HEK293 (cell line): ENCODE data around the gene PCNX4.
A peak's percentile ranks its signal among the peaks of the same experiment; 100 is the strongest.

ENCODE experiments used
- CTCF ChIA-PET: fragments of 350-600 bp; formaldehyde crosslinking; extraction: SDS; loops from one replicate; lab custom pipeline; 2021; ENCODE audit warnings: antibody characterized with exemption; lab: Yijun Ruan, JAX
- POLR2A ChIA-PET: fragments of 300-600 bp; formaldehyde crosslinking; extraction: SDS; loops from one replicate; lab custom pipeline; 2020; ENCODE audit warnings: antibody characterized with exemption, inconsistent platforms; lab: Yijun Ruan, JAX
- H3K27ac ChIP-seq: fragments of 200-500 bp; sonication (Bioruptor generic); 2 replicates; pipeline ENCODE4 v1.5.1; 2014; ENCODE audit warnings: low read depth, low read length, control low read depth, inconsistent platforms; ENCODE audit errors: extremely low read depth
- H3K36me3 ChIP-seq, 2 experiments: fragments of 200-500 bp in 1 of 2; sonication (Bioruptor generic) in 1 of 2; 1 replicate in 1 of 2; 2 replicates in 1 of 2; pipeline ENCODE4 v1.5.1; 2014 to 2017; ENCODE audit warnings: inconsistent platforms in 2 of 2, low read length in 2 of 2; ENCODE audit not compliant: control insufficient read depth in 2 of 2, insufficient read depth in 1 of 2
- H3K4me1 ChIP-seq: fragments of 200-500 bp; sonication (Bioruptor generic); 2 replicates; pipeline ENCODE4 v1.5.1; 2014; ENCODE audit warnings: mild to moderate bottlenecking, low read length, inconsistent platforms; ENCODE audit not compliant: control insufficient read depth, insufficient read depth
- H3K4me3 ChIP-seq: 2 replicates; pipeline ENCODE4 v1.5.1; 2011; ENCODE audit warnings: low read depth, mild to moderate bottlenecking, control low read depth, low read length, moderate library complexity
- H3K9me3 ChIP-seq: fragments of 200-500 bp; sonication (Bioruptor generic); 2 replicates; pipeline ENCODE4 v1.5.1; 2014; ENCODE audit warnings: low read depth, low read length, inconsistent platforms; ENCODE audit not compliant: control insufficient read depth, insufficient read depth
- ELK4 ChIP-seq: IDR thresholded peaks from 2 replicates; pipeline ENCODE4 v1.6.1; 2011; ENCODE audit warnings: mild to moderate bottlenecking, low read depth, low read length, borderline replicate concordance
- FEZF1 ChIP-seq: fragments of 450-650 bp; formaldehyde crosslinking; IDR thresholded peaks from 2 replicates; pipeline ENCODE4 v1.5.1; 2016; ENCODE audit warnings: missing biosample characterization, missing genetic modification characterization
- PRDM1 ChIP-seq: fragments of 450-650 bp; formaldehyde crosslinking; IDR thresholded peaks from 2 replicates; pipeline ENCODE4; 2016; ENCODE audit warnings: missing biosample characterization, missing genetic modification characterization
- RBAK ChIP-seq: fragments of 450-650 bp; formaldehyde crosslinking; IDR thresholded peaks from 2 replicates; pipeline ENCODE4 v1.5.1; 2016; ENCODE audit warnings: missing biosample characterization, missing genetic modification characterization
- SCRT1 ChIP-seq: fragments of 450-650 bp; formaldehyde crosslinking; IDR thresholded peaks from 2 replicates; pipeline ENCODE4 v1.5.1; 2016; ENCODE audit warnings: missing biosample characterization, missing genetic modification characterization, borderline replicate concordance
- WT1 ChIP-seq: fragments of 450-650 bp; formaldehyde crosslinking; IDR thresholded peaks from 2 replicates; pipeline ENCODE4 v1.5.1; 2016; ENCODE audit warnings: missing biosample characterization, missing genetic modification characterization
- ZBTB26 ChIP-seq: fragments of 450-650 bp; formaldehyde crosslinking; optimal IDR thresholded peaks from 2 replicates; pipeline ENCODE3; 2016; ENCODE audit warnings: missing biosample characterization, mild to moderate bottlenecking, missing genetic modification characterization
- ZBTB7A ChIP-seq: fragments of 450-650 bp; formaldehyde crosslinking; IDR thresholded peaks from 2 replicates; pipeline ENCODE4 v1.5.1; 2016; ENCODE audit warnings: low read depth, missing biosample characterization, missing genetic modification characterization
- ZNF146 ChIP-seq: fragments of 450-650 bp; formaldehyde crosslinking; IDR thresholded peaks from 2 replicates; pipeline ENCODE4 v1.5.1; 2016; ENCODE audit warnings: missing biosample characterization, missing genetic modification characterization
- ZNF2 ChIP-seq: fragments of 450-650 bp; formaldehyde crosslinking; IDR thresholded peaks from 2 replicates; pipeline ENCODE4 v1.5.1; 2016; ENCODE audit warnings: missing biosample characterization, missing genetic modification characterization
- ZNF23 ChIP-seq: fragments of 450-650 bp; formaldehyde crosslinking; IDR thresholded peaks from 2 replicates; pipeline ENCODE4 v1.5.1; 2016; ENCODE audit warnings: missing biosample characterization, missing genetic modification characterization, borderline replicate concordance
- ZNF239 ChIP-seq: fragments of 450-650 bp; formaldehyde crosslinking; IDR thresholded peaks from 2 replicates; pipeline ENCODE4 v1.5.1; 2016; ENCODE audit warnings: missing biosample characterization, missing genetic modification characterization
- ZNF24 ChIP-seq: fragments of 450-650 bp; formaldehyde crosslinking; IDR thresholded peaks from 2 replicates; pipeline ENCODE4 v1.5.1; 2016; ENCODE audit warnings: missing biosample characterization, missing genetic modification characterization
- ZNF366 ChIP-seq: fragments of 450-650 bp; formaldehyde crosslinking; conservative IDR thresholded peaks from 2 replicates; pipeline ENCODE4 v1.5.1; 2016; ENCODE audit warnings: missing biosample characterization, missing genetic modification characterization
- ZNF394 ChIP-seq: fragments of 450-650 bp; formaldehyde crosslinking; IDR thresholded peaks from 2 replicates; pipeline ENCODE4 v1.5.1; 2016; ENCODE audit warnings: missing biosample characterization, missing genetic modification characterization, mild to moderate bottlenecking, moderate library complexity, borderline replicate concordance
- ZNF423 ChIP-seq: fragments of 450-650 bp; formaldehyde crosslinking; IDR thresholded peaks from 2 replicates; pipeline ENCODE4 v1.5.1; 2016; ENCODE audit warnings: missing biosample characterization, missing genetic modification characterization
- ZNF555 ChIP-seq: fragments of 450-650 bp; formaldehyde crosslinking; conservative IDR thresholded peaks from 2 replicates; pipeline ENCODE4 v1.5.1; 2017; ENCODE audit warnings: missing biosample characterization, mild to moderate bottlenecking, missing genetic modification characterization, inconsistent platforms
- ZNF623 ChIP-seq: fragments of 450-650 bp; formaldehyde crosslinking; IDR thresholded peaks from 2 replicates; pipeline ENCODE4 v1.5.1; 2016; ENCODE audit warnings: missing biosample characterization, missing genetic modification characterization
- ZNF629 ChIP-seq: fragments of 450-650 bp; formaldehyde crosslinking; IDR thresholded peaks from 2 replicates; pipeline ENCODE4 v1.5.1; 2017; ENCODE audit warnings: missing biosample characterization, missing genetic modification characterization
- ZNF654 ChIP-seq: fragments of 450-650 bp; formaldehyde crosslinking; IDR thresholded peaks from 2 replicates; pipeline ENCODE4 v1.5.1; 2016; ENCODE audit warnings: low read depth, missing biosample characterization, missing genetic modification characterization
- ZNF670 ChIP-seq: fragments of 450-650 bp; formaldehyde crosslinking; IDR thresholded peaks from 2 replicates; pipeline ENCODE4 v1.5.1; 2016; ENCODE audit warnings: missing biosample characterization, missing genetic modification characterization, low read depth
- ZNF768 ChIP-seq: fragments of 450-650 bp; formaldehyde crosslinking; IDR thresholded peaks from 2 replicates; pipeline ENCODE4 v1.5.1; 2018; ENCODE audit warnings: missing biosample characterization, mild to moderate bottlenecking, missing genetic modification characterization
- ZNF837 ChIP-seq: fragments of 450-650 bp; formaldehyde crosslinking; IDR thresholded peaks from 2 replicates; pipeline ENCODE4 v1.5.1; 2016; ENCODE audit warnings: missing biosample characterization, missing genetic modification characterization
- TF ChIP-seq, protein P1 (sequence below): fragments of 450-650 bp; formaldehyde crosslinking; IDR thresholded peaks from 2 replicates; pipeline ENCODE4 v1.5.1; 2016; ENCODE audit warnings: missing biosample characterization, missing genetic modification characterization
- TF ChIP-seq, protein P2 (sequence below): fragments of 450-650 bp; formaldehyde crosslinking; IDR thresholded peaks from 2 replicates; pipeline ENCODE4 v1.5.1; 2017; ENCODE audit warnings: missing biosample characterization, missing genetic modification characterization

PCNX4 gene

GRCh38 chr14:60183138-60183537, 91.4 kb downstream of the PCNX4 start (continued):
- TF ChIP-seq ZNF654 (tag by site-specific recombination), result no peak
- no peak for TF ChIP-seq ZBTB7A (tag by site-specific recombination)
- no peak for TF ChIP-seq ELK4

- POLR2A ChIA-PET, result no interaction called here
- TF ChIP-seq FEZF1 (no peak), ZNF366 (tag by site-specific recombination) (no peak), ZNF23 (tag by site-specific recombination) (no peak), ZNF623 (tag by site-specific recombination) (no peak), ZNF670 (no peak), ZNF654 (tag by site-specific recombination) (0 out of 2 replicates have a peak, but pooled peaks have one; percentile 6), ZNF24 (tag by site-specific recombination) (no peak), ZNF146 (tag by site-specific recombination) (no peak)
- TF ChIP-seq, protein P1, sequence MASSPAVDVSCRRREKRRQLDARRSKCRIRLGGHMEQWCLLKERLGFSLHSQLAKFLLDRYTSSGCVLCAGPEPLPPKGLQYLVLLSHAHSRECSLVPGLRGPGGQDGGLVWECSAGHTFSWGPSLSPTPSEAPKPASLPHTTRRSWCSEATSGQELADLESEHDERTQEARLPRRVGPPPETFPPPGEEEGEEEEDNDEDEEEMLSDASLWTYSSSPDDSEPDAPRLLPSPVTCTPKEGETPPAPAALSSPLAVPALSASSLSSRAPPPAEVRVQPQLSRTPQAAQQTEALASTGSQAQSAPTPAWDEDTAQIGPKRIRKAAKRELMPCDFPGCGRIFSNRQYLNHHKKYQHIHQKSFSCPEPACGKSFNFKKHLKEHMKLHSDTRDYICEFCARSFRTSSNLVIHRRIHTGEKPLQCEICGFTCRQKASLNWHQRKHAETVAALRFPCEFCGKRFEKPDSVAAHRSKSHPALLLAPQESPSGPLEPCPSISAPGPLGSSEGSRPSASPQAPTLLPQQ (tag by site-specific recombination), result no peak
- TF ChIP-seq, all 188 proteins: peak for 1
Measured at GRCh38 chr14:60183741-60184140, 92.0 kb downstream of the PCNX4 start.

DNA sequence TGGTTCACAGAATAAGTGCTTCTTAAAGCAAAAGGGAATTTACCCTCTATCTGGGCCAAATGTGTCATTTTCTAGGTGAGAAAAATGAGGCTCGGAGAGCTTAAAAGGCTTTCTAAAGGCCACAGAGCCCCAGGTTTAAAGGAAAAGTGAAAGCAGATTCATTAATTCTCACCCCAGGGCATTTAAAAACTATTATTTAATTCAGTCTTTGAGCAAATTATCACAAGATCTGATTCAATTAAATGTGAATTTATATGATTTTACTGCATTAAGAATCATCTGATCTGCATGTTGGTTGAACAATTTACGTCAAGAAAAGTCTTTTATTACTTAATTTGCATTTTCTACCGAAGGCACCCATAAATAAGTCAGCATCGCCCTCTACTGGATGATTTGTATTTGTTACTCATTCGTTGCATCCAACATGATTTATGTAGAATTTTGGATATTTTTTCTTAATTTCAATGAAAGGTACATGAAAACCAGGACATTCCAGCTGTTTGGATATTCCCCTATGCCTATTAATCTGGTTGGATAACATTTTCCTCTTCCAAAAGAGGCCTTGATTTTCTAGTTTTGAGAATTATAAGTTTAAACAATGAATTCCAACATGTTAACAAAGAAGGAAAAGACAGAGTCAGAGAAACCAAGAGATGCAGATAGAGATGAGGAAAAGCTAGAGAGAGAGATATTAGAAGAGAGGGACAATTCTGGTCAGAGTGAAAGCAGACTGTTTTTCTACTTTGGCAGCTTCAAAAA, 92.6 kb downstream of the PCNX4 start:
- Histone ChIP-seq H3K36me3 (no peaks in the 10 kb centered on the region), H3K27ac (no peak overlapping the region), H3K9me3 (no peaks in the 10 kb centered on the region), H3K4me1 (no peaks in the 10 kb centered on the region; the same call in 1 of the 2 replicates), H3K4me3 (peak overlapping the region; percentile 16; the same call in 1 of the 2 replicates)
- POLR2A ChIA-PET, result no interaction called here
- CTCF ChIA-PET, result interaction anchor here (0.6 to 5.2 kb wide), 42 partner anchors 9 to 1112 kb away, joined by 3 to 73 read pairs (median 4); partner anchors contain the start of gene DHRS7
- TF ChIP-seq ZNF654 (tag by site-specific recombination), result peak; percentile 90
- no peak for TF ChIP-seq ZNF239 (tag by site-specific recombination)
- 0 out of 2 replicates have a peak, but pooled peaks have one; percentile 22 for TF ChIP-seq ZNF394 (tag by site-specific recombination)
- TF ChIP-seq ZNF366 (tag by site-specific recombination), result no peak
- no peak for TF ChIP-seq FEZF1
- no peak for TF ChIP-seq PRDM1
- no peak for TF ChIP-seq ZNF837 (tag by site-specific recombination)
- TF ChIP-seq ZNF2 (tag by site-specific recombination), result no peak
- no peak for TF ChIP-seq ZNF629 (tag by site-specific recombination)
- no peak for TF ChIP-seq ZNF423
- TF ChIP-seq SCRT1 (tag by site-specific recombination), result no peak
- TF ChIP-seq ZNF555 (tag by site-specific recombination), result no peak
- TF ChIP-seq ZBTB26 (tag by site-specific recombination), result no peak
- no peak for TF ChIP-seq RBAK (tag by site-specific recombination)
- TF ChIP-seq, protein P2, sequence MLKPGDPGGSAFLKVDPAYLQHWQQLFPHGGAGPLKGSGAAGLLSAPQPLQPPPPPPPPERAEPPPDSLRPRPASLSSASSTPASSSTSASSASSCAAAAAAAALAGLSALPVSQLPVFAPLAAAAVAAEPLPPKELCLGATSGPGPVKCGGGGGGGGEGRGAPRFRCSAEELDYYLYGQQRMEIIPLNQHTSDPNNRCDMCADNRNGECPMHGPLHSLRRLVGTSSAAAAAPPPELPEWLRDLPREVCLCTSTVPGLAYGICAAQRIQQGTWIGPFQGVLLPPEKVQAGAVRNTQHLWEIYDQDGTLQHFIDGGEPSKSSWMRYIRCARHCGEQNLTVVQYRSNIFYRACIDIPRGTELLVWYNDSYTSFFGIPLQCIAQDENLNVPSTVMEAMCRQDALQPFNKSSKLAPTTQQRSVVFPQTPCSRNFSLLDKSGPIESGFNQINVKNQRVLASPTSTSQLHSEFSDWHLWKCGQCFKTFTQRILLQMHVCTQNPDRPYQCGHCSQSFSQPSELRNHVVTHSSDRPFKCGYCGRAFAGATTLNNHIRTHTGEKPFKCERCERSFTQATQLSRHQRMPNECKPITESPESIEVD (tag by site-specific recombination), result peak; percentile 27; the same call in 1 of the 2 replicates
- no peak for TF ChIP-seq ELK4
- no peak for TF ChIP-seq ZNF768 (tag by site-specific recombination)
- no peak for TF ChIP-seq WT1 (tag by site-specific recombination)

More at GRCh38 chr14:60183741-60184140, 92.0 kb downstream of the PCNX4 start:
- no peaks in the 10 kb centered on the region for H3K9me3 ChIP-seq
- no peak overlapping the region for H3K4me3 ChIP-seq
- no peak overlapping the region for H3K27ac ChIP-seq
- H3K36me3 ChIP-seq, result no peaks in the 10 kb centered on the region
- CTCF ChIA-PET, result interaction anchor here (0.6 to 5.2 kb wide), 23 partner anchors 9 to 1113 kb away, joined by 3 to 73 read pairs (median 4); no protein-coding TSS in a partner anchor
- no peaks in the 10 kb centered on the region; the same call in 1 of the 2 replicates for H3K4me1 ChIP-seq
